Measurements from ENCODE around the gene PCNX2. TPM values are rescaled to one million over a fixed set of nuclear protein-coding genes. Genes with fewer than 3 reads are reported as not detected.

Gene PCNX2
- total RNA-seq, 1 experiment from 2014 or later, result 15.3 TPM

DNA sequence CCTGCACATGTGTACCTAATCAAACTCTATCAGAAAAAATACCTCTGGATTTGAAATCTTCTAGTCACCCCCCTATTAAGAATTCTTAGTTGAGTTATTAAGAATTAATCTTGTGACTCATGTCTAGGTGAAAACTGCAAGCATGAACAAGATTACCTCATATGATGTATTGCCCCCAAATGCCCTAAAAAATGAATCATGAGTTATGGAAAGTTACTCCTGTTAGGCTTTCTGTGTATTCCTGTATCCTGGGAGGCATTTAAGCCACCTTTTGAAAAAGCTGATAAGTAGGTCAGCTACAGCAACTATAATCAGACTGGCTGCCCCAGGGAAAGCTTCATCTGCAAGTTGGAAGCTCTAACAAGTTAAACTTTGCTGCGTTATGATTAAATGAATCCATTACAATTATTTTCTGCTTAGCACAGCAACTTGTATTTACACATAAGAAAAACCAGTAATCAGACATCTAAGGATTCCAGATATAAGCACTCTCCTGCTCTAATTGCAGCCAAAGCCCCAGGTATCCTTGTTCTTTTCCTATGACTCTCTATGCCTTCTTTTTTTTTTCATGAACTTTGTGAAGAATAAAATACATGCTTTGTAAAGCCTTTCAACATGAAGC, 197.5 kb downstream of the PCNX2 start:
- Histone ChIP-seq H3K4me2 (ENCODE audit: low read length) (no peak overlapping the region), H4K20me1 (ENCODE audit: insufficient read depth) (no peaks in the 10 kb centered on the region), H3K9ac (ENCODE audit: low read length) (no peak overlapping the region), H3K36me3 (ENCODE audit: control insufficient read depth in 1 of 2, insufficient read depth in 2 of 2, low read length in 2 of 2) (no peaks in the 10 kb centered on the region), H3K4me3 (replicated peaks in 1 of 2; ENCODE audit: low read depth in 1 of 2, low read length in 2 of 2) (no peak overlapping the region), H3K9me3 (ENCODE audit: control insufficient read depth in 1 of 2, insufficient read depth in 1 of 2, low read depth in 1 of 2, low read length in 2 of 2) (no peaks in the 10 kb centered on the region), H2AFZ (ENCODE audit: low read depth, low read length, poor library complexity, severe bottlenecking) (no peak overlapping the region), H3K79me2 (ENCODE audit: insufficient read depth, low read length) (no peaks in the 10 kb centered on the region), H3K9me2 (ENCODE audit: insufficient read depth) (no peaks in the 10 kb centered on the region), H3K27me3 (ENCODE audit: insufficient read depth, low read length) (no peaks in the 10 kb centered on the region), H3K4me1 (ENCODE audit: control insufficient read depth in 1 of 2, insufficient read depth in 2 of 2, low read length in 2 of 2) (no peaks in the 10 kb centered on the region), H3K27ac (ENCODE audit: low read depth, low read length) (no peak overlapping the region)
- DNase-seq (ENCODE audit: low read depth, low spot score) (no peak), ATAC-seq (no peak)
- intact Hi-C loops (cut with micrococcal nuclease), result no loop called here
- BruUV-seq (replicated peaks), result no TSS peak
- RAD21 ChIA-PET (ENCODE audit: low non-redundant PET in 1 of 2, low total read pairs in 2 of 2, uncharacterized antibody in 2 of 2, unreplicated experiment in 2 of 2), result no interaction called here
- CTCF ChIA-PET, result no interaction called here
- POLR2A ChIA-PET, result no interaction called here
- TF ChIP-seq YY1 (IDR thresholded peaks at IDR 0.05; ENCODE audit: extremely low read depth, insufficient replicate concordance, low read depth, low read length) (no peak), EZH2phosphoT487 (IDR thresholded peaks at IDR 0.05; ENCODE audit: borderline replicate concordance) (no peak), EZH2 (IDR thresholded peaks at IDR 0.05) (no peak), ELF1 (IDR thresholded peaks at IDR 0.05; ENCODE audit: borderline replicate concordance, low read depth) (no peak), FOSL1 (IDR thresholded peaks at IDR 0.05; ENCODE audit: low read depth) (no peak), SIN3A (IDR thresholded peaks at IDR 0.05; ENCODE audit: low read depth) (no peak), POLR2AphosphoS5 (IDR thresholded peaks at IDR 0.05; ENCODE audit: low read depth, low read length) (no peak), SRF (IDR thresholded peaks at IDR 0.05; ENCODE audit: low read depth) (no peak), POLR2A (IDR thresholded peaks at IDR 0.05; ENCODE audit: borderline replicate concordance, extremely low read depth, insufficient read depth, insufficient read length) (no peak), RAD21 (IDR thresholded peaks at IDR 0.05; ENCODE audit: low read depth) (no peak), ZFX (IDR thresholded peaks at IDR 0.05) (no peak), JUND (IDR thresholded peaks at IDR 0.05) (no peak), TCF7L2 (IDR thresholded peaks at IDR 0.05; ENCODE audit: borderline replicate concordance, extremely low read depth, insufficient read depth, insufficient read length) (no peak)
- TF ChIP-seq, protein P1, sequence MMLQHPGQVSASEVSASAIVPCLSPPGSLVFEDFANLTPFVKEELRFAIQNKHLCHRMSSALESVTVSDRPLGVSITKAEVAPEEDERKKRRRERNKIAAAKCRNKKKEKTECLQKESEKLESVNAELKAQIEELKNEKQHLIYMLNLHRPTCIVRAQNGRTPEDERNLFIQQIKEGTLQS (IDR thresholded peaks at IDR 0.05), result no peak
- TF ChIP-seq, protein P2, sequence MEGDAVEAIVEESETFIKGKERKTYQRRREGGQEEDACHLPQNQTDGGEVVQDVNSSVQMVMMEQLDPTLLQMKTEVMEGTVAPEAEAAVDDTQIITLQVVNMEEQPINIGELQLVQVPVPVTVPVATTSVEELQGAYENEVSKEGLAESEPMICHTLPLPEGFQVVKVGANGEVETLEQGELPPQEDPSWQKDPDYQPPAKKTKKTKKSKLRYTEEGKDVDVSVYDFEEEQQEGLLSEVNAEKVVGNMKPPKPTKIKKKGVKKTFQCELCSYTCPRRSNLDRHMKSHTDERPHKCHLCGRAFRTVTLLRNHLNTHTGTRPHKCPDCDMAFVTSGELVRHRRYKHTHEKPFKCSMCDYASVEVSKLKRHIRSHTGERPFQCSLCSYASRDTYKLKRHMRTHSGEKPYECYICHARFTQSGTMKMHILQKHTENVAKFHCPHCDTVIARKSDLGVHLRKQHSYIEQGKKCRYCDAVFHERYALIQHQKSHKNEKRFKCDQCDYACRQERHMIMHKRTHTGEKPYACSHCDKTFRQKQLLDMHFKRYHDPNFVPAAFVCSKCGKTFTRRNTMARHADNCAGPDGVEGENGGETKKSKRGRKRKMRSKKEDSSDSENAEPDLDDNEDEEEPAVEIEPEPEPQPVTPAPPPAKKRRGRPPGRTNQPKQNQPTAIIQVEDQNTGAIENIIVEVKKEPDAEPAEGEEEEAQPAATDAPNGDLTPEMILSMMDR (IDR thresholded peaks at IDR 0.05 in 2 of 3, conservative IDR thresholded peaks at IDR 0.05 in 1 of 3; ENCODE audit: borderline replicate concordance in 1 of 3, insufficient read depth in 1 of 3, low read depth in 2 of 3, low read length in 2 of 3), result no peak
- TF ChIP-seq, protein P3, sequence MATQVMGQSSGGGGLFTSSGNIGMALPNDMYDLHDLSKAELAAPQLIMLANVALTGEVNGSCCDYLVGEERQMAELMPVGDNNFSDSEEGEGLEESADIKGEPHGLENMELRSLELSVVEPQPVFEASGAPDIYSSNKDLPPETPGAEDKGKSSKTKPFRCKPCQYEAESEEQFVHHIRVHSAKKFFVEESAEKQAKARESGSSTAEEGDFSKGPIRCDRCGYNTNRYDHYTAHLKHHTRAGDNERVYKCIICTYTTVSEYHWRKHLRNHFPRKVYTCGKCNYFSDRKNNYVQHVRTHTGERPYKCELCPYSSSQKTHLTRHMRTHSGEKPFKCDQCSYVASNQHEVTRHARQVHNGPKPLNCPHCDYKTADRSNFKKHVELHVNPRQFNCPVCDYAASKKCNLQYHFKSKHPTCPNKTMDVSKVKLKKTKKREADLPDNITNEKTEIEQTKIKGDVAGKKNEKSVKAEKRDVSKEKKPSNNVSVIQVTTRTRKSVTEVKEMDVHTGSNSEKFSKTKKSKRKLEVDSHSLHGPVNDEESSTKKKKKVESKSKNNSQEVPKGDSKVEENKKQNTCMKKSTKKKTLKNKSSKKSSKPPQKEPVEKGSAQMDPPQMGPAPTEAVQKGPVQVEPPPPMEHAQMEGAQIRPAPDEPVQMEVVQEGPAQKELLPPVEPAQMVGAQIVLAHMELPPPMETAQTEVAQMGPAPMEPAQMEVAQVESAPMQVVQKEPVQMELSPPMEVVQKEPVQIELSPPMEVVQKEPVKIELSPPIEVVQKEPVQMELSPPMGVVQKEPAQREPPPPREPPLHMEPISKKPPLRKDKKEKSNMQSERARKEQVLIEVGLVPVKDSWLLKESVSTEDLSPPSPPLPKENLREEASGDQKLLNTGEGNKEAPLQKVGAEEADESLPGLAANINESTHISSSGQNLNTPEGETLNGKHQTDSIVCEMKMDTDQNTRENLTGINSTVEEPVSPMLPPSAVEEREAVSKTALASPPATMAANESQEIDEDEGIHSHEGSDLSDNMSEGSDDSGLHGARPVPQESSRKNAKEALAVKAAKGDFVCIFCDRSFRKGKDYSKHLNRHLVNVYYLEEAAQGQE (IDR thresholded peaks at IDR 0.05; ENCODE audit: low read depth), result no peak
- TF ChIP-seq, protein P4, sequence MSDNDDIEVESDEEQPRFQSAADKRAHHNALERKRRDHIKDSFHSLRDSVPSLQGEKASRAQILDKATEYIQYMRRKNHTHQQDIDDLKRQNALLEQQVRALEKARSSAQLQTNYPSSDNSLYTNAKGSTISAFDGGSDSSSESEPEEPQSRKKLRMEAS (IDR thresholded peaks at IDR 0.05), result no peak
- TF ChIP-seq, protein P5, sequence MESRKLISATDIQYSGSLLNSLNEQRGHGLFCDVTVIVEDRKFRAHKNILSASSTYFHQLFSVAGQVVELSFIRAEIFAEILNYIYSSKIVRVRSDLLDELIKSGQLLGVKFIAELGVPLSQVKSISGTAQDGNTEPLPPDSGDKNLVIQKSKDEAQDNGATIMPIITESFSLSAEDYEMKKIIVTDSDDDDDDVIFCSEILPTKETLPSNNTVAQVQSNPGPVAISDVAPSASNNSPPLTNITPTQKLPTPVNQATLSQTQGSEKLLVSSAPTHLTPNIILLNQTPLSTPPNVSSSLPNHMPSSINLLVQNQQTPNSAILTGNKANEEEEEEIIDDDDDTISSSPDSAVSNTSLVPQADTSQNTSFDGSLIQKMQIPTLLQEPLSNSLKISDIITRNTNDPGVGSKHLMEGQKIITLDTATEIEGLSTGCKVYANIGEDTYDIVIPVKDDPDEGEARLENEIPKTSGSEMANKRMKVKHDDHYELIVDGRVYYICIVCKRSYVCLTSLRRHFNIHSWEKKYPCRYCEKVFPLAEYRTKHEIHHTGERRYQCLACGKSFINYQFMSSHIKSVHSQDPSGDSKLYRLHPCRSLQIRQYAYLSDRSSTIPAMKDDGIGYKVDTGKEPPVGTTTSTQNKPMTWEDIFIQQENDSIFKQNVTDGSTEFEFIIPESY (IDR thresholded peaks at IDR 0.05; ENCODE audit: extremely low read depth, insufficient replicate concordance, low read length), result no peak

Data from HCT116 (cell line).